NCI-H2171 treated with DMSO at 0.1 percent for 48 hours (cell line): ENCODE measurements around the gene FCAMR.

ENCODE experiments used
- DNase-seq: peaks from one replicate; lab custom pipeline; 2025; lab: John Stamatoyannopoulos, UW

The FCAMR gene

DNA sequence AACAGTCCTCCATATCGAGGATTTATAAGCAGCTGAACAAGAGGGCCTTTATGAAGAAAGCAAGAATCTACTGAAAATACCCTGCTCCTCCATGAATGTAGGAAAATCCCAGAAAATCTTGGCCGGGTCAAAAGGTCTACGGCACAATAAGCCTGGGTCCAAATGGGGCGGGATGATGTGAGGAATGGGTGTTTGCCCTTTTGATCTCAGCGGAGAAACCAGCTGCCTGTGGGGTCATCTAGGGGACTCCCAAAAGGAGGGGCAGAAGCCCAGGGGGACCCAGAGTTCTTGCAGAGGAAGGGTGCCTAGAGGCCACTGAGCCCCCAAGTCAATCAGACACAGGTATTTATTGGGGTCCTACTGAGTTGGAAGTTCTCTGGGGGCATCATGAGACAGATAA is 12.6 kb downstream of the FCAMR start:
- no peak for DNase-seq

GRCh38 chr1:206955476-206956451 is 14.5 kb downstream of the FCAMR start:
- no peak for DNase-seq

DNA sequence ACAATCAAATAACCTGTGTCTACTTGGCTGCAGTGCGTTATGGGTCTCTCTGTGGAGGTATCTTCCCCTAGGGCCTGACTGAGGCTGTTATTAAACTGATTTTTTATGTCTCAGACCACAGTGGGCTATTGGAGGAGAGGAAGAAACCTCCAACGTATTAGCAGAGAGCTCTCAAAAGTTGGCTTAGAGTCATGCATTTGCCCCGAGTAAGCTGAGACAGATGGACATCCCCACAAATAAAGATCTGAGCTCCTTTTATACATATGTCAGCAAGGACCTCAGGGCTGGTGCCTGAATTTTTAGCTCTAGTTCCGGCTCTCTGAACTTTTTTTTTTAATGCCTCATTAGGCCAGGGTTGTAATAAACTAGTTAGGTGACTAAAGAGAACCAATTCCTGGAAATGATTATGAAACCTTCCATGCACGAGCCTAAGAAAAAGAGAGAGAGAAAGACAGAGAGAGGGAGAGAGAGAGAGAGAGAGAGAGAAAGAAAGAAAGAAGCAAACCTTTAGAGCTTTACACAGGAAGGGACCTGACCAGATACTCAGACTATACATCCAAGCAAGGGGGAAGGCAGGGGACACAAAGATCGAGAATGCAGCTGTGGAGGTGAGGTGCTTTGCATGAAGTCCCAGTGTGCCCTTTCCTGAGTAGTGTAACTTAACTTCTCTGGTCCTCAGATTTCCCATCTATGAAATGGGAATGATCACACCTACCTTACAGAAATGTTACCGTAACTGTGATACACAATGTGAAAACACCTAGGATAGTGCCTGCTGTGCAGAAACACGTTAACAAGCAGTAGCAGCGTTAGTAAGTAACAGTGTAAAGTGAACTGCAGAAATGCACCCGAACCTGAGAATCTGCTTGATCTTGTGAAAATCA is 15.6 kb downstream of the FCAMR start:
- no peak for DNase-seq

GRCh38 chr1:206953626-206954025 is 16.6 kb downstream of the FCAMR start:
- no peak for DNase-seq

GRCh38 chr1:206953126-206953525 is 17.1 kb downstream of the FCAMR start:
- no peak for DNase-seq

DNA sequence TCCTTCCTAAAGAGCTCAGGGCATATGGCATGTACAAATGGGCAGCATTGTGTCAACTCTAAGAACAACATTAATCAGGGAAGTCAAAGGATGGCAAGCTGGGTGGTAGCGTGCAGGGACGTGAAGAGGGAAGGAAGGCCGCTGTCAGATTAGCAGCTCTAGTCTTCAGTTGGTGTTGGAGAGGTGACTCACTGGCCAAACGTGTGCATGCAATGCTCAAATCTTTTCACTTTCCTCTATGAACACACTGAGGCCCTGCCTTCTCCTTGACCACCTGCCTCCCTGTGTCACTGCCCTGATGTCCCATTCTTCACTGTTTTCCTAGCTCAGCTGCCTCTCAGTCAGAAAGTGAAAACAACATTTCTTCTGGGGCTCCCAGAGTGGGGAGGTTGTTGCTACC is 18.1 kb downstream of the FCAMR start:
- DNase-seq, result no peak

DNA sequence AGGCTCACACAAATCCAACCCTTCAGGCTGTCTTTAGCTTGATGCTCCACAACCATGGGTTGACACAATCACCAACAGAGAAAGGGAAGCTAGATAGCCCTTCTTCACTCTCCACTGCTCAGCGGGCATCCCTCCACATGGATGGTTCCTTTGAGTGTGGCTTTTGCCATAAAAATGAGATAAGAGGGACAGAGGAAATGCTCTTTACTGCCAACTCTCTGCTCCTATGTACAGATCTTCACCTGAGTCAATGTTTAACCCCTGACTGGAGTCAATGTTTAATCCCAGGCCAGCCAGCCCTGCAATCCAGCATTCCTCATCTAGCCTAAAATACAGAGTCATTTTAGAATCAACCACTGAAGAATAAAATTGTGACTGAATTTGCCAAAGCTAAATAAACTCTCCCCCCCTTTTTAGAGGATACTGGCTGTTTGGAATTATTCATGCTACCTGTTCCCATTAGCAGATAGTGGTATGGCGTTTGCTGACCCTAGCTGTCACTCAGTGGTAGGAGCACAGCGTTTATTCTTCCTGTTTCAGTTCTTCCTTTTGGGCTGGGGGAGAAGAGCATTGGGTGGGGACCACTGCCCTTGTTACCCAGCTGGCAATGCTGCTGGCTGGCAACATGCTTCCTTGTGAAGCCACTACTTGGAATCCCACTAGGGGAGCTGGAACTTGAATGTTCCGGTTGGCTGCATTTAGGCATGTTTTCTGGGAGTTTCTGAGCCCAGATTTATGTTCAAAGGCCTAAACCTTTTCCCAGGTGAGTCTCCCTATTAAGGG is 18.8 kb downstream of the FCAMR start:
- no peak for DNase-seq

DNA sequence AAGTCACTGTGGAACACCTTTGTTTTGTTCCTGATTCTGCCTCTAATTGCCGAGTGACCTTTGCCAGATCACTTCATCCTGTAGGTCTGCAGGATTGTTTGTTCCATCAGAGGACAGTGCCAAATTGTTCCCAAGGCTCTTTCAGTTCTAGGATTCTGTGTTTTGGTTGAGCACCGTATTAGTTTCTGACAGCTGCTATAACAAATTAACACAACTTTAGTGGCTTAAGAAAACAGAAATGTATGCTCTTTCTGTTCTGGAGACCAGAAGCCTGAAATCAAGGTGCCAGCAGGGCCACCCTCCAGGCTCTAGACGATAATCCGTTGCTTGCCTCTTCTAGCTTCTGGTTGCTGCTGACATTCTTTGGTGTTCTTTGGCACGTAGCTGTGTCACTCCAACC is 20.6 kb downstream of the FCAMR start:
- no peak for DNase-seq

DNA sequence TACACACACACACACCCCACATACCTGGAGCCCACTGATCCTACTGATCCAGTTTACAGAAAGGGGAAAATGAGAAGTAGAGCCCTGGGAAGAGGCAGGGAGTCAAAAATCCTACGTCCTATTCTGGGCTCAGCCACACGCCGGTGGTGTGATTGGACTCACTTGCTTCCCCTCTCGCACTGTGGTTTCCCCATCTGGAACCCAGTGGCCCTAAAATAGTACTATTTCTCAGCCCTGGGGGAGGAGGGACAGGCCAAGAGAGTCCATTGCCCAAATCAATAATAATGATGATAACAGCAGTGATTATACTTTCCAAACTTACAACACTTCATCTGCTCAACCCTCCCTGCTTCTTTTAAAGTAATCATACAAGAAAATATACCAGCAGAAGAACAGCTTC is 21.1 kb downstream of the FCAMR start:
- DNase-seq, result no peak

- no peak for DNase-seq
Measured at GRCh38 chr1:206947255-206947654, 23.0 kb downstream of the FCAMR start.

DNA sequence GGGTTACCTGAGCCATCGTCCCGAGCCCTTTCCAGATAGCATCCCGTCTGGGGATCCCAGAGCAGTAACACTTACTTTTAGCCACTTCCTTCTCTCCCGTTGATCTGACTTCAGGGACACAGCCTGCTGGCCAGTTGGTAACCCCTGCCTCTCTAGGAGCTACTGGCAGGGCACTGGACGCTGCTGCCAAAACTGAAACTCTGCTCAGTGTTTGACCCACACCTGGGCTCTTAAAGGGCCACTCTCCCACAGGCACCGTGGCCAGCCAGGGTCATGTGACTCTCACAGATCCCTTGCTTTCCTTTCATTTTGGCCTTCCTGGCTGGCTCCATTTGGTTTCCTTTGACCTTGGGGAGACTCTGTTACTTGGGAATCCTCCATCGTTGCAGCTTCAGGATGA is 24.0 kb downstream of the FCAMR start, which contains the start of gene PIGR:
TSS of gene PIGR (minus strand) at position 206 of the 400 bp plus-strand sequence. CDS start 5,935 bp downstream, outside the sequence.
- DNase-seq, result no peak

GRCh38 chr1:206945779-206946178 is 24.5 kb downstream of the FCAMR start:
- no peak for DNase-seq

DNA sequence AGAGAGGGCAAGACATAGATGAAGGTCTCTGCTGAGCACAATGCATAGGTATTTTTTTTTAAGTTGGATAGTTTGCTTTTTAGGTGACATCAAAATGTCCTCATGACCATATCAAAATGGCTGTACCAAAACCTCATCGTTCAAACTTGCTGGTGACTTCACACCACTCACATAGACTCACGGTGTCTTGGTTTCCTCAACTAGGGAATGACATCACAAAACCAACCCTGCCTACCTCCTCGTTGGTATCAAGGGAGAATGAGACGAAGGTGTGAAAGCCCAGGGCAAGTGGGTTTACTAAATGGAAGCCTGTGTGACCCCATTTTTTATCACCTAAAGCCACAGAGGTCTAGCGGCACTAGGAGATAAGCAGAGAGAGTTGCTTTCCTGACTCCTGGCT is 25.6 kb downstream of the FCAMR start:
- DNase-seq, result no peak

DNA sequence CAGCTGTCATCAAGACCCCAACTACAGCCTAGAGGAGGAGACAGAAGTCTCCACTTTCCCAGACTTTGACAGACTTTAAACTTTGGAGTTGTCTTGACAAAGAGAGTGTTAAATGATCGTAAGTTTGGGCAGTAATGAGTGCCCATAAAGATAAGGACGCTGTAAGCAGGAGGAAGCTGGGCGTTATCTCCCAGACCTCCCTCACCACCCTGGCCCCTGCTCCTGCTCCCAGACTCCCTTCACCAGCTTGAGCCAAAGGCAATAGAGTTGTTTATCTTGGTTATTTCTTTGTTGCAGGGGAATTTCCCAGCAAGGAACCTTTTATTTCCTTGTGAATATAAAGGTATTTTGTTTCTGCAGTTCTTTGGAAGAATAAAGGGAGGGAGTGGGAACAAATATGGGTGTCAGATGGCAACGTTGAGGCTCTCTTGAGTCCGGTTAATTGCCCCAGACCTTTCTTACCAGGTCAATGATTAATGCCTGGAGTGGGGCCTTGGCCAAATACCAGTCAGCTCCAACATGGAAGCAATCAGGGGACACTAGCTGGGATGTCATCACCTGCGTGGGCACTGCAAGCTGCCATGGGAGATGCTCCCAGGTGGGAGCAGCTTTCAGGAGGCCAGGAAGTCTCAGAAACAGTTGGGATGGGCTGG is 28.4 kb downstream of the FCAMR start:
- DNase-seq, result no peak

DNA sequence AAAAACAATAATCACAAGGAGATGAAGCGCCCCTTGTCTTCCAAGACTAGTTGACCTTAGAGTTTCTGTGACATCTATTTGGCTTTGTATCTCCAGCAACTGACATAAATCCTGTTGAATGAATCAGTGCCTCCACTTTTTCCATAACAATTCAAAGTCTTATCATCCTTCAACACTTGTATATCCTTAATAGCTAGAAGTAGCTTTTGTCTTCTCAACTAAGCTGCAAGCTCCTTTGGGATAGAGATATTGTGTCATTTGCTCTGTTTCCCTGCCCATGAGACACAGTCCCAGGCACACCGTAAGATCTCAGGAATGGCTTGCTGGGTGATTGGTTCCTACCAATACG is 29.7 kb downstream of the FCAMR start:
- no peak for DNase-seq

- no peak for DNase-seq
Measured at GRCh38 chr1:206939841-206940587, 30.2 kb downstream of the FCAMR start.

- DNase-seq, result no peak
Measured at GRCh38 chr1:206939131-206939530, 31.1 kb downstream of the FCAMR start.

DNA sequence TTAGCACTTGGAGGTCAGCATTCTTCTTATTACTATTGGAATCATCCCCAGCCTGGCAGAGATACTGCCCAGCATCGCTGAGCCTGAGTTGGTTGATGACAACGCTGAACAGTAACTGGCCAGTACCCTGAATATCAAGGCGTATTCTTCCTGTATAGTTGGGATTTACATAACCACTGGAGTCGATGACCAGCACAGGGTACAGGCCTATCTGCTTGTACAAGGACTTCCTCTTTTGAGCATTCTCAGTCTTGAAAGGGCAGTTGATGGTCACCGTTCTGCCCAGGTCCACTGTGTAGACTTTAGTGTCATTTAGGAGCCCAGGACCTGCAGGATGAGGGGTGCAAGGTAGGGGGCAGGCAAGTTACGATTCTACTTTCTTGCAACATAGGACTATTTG is 32.8 kb downstream of the FCAMR start:
- DNase-seq, result no peak

GRCh38 chr1:206935491-206936067 is 34.7 kb downstream of the FCAMR start:
- no peak for DNase-seq

- DNase-seq, result no peak
Measured at GRCh38 chr1:206933333-206933945, 36.8 kb downstream of the FCAMR start.
